ENCODE results near the gene USF2.

DNA sequence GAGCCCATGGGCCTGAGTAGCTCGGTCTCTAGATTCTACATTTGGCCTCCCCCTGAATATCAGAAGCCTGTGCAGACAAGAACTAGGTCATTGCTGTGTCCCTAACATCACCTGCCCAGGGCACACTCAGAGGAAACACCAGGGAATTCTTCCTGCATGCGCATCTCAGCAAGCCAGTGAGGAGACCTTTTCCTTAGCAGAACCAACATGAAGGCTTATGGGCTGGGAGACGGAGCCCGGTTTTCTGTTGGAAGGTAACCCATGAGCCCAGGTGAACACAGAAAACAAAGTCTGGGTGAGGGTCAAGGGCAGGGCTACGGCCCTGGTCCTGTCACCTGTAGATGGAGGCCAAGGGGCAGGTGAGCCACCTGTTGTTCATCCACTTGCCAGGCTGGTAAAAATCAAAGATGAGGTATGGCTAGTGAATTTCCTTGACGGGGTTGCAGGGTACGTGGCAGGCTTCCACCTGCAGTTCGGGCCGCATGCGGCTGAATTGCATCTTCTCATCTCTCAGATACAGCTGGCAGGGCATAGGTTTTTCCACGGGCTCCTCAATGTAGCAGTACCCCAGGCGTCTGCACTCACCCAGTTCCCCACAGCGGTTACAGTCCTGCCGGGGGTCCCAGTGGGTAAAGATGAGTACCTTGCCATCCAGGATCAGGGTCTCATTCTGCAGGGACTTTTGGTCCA, 36.7 kb upstream of the USF2 start:
- TF ChIP-seq, protein P1, sequence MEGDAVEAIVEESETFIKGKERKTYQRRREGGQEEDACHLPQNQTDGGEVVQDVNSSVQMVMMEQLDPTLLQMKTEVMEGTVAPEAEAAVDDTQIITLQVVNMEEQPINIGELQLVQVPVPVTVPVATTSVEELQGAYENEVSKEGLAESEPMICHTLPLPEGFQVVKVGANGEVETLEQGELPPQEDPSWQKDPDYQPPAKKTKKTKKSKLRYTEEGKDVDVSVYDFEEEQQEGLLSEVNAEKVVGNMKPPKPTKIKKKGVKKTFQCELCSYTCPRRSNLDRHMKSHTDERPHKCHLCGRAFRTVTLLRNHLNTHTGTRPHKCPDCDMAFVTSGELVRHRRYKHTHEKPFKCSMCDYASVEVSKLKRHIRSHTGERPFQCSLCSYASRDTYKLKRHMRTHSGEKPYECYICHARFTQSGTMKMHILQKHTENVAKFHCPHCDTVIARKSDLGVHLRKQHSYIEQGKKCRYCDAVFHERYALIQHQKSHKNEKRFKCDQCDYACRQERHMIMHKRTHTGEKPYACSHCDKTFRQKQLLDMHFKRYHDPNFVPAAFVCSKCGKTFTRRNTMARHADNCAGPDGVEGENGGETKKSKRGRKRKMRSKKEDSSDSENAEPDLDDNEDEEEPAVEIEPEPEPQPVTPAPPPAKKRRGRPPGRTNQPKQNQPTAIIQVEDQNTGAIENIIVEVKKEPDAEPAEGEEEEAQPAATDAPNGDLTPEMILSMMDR (IDR thresholded peaks at IDR 0.05): no peak
- TF ChIP-seq GABPA (IDR thresholded peaks at IDR 0.05; ENCODE audit: low read depth) (no peak), NFIC (IDR thresholded peaks at IDR 0.05; ENCODE audit: borderline replicate concordance) (no peak), RCOR1 (IDR thresholded peaks at IDR 0.05; ENCODE audit: low read length) (no peak), MXI1 (IDR thresholded peaks at IDR 0.05; ENCODE audit: low read depth, low read length) (no peak), RFX5 (IDR thresholded peaks at IDR 0.05; ENCODE audit: low read length) (no peak), YY1 (IDR thresholded peaks at IDR 0.05; ENCODE audit: low read depth) (no peak), POLR2AphosphoS5 (IDR thresholded peaks at IDR 0.05; ENCODE audit: low read depth, low read length) (no peak), EZH2phosphoT487 (IDR thresholded peaks at IDR 0.05; ENCODE audit: borderline replicate concordance, low read depth) (no peak)
- TF ChIP-seq, protein P2, sequence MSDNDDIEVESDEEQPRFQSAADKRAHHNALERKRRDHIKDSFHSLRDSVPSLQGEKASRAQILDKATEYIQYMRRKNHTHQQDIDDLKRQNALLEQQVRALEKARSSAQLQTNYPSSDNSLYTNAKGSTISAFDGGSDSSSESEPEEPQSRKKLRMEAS (IDR thresholded peaks at IDR 0.05; ENCODE audit: low read depth): no peak
